HL-60 (cell line): ENCODE measurements around the gene NHLRC2.

Experiments used
- DNase-seq, 2 experiments: peaks; one replicate each; pipeline ENCODE4 v3.0.0-alpha.2; 2010 to 2020; ENCODE audit warnings: low read depth in 1 of 2, low spot score in 1 of 2
- H3K27ac ChIP-seq: fragments of 250-450 bp; sonication (Bioruptor Pico); replicated peaks from 2 replicates; pipeline ENCODE4 v1.5.1; 2020; ENCODE audit warnings: mild to moderate bottlenecking, moderate library complexity
- H3K27me3 ChIP-seq: fragments of 250-450 bp; sonication (Bioruptor Pico); 2 replicates; pipeline ENCODE4 v1.5.1; 2021; ENCODE audit warnings: mild to moderate bottlenecking, moderate library complexity; ENCODE audit not compliant: insufficient read depth, poor library complexity, severe bottlenecking
- H3K4me3 ChIP-seq: replicated peaks from 2 replicates; pipeline ENCODE4 v1.5.1; 2011; ENCODE audit warnings: mild to moderate bottlenecking, control low read depth, low read length; ENCODE audit not compliant: insufficient read depth
- GABPA ChIP-seq: IDR thresholded peaks from 2 replicates; pipeline ENCODE4 v1.6.1; 2012; ENCODE audit warnings: low read depth
- POLR2AphosphoS5 ChIP-seq: IDR thresholded peaks from 2 replicates; pipeline ENCODE4 v1.6.1; 2012; ENCODE audit warnings: low read depth
- SPI1 ChIP-seq: IDR thresholded peaks from 2 replicates; pipeline ENCODE4 v1.6.1; 2012; ENCODE audit warnings: low read depth, mild to moderate bottlenecking, borderline replicate concordance
- TF ChIP-seq, protein P1 (sequence below): IDR thresholded peaks from 2 replicates; pipeline ENCODE4 v1.6.1; 2012; ENCODE audit warnings: low read depth; ENCODE audit not compliant: insufficient replicate concordance
- TF ChIP-seq, protein P2 (sequence below): IDR thresholded peaks from one replicate; pipeline ENCODE4 v1.5.1; 2011; ENCODE audit warnings: low read length, control low read depth, inconsistent platforms; ENCODE audit not compliant: insufficient read depth

Gene NHLRC2

DNA sequence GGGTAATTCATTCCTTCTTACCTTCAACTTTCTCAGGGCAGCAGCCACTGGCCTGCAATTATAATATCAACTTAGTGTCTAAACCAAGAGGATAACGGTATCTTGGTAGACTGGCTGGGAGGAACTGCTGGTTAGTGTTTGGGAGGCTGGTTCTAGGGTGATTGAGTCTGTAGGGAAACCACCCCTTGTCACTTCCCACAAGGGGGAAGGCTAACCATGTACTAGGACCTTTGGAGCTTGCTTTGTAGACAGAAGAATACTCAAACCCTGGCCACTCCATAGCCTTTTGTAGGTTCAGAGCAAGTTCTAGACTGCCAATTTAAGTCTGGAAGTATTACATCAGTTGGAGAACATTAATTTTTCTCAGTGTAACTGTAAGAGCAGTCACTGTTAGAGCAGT is 51.3 kb downstream of the NHLRC2 start:
- TF ChIP-seq, protein P1, sequence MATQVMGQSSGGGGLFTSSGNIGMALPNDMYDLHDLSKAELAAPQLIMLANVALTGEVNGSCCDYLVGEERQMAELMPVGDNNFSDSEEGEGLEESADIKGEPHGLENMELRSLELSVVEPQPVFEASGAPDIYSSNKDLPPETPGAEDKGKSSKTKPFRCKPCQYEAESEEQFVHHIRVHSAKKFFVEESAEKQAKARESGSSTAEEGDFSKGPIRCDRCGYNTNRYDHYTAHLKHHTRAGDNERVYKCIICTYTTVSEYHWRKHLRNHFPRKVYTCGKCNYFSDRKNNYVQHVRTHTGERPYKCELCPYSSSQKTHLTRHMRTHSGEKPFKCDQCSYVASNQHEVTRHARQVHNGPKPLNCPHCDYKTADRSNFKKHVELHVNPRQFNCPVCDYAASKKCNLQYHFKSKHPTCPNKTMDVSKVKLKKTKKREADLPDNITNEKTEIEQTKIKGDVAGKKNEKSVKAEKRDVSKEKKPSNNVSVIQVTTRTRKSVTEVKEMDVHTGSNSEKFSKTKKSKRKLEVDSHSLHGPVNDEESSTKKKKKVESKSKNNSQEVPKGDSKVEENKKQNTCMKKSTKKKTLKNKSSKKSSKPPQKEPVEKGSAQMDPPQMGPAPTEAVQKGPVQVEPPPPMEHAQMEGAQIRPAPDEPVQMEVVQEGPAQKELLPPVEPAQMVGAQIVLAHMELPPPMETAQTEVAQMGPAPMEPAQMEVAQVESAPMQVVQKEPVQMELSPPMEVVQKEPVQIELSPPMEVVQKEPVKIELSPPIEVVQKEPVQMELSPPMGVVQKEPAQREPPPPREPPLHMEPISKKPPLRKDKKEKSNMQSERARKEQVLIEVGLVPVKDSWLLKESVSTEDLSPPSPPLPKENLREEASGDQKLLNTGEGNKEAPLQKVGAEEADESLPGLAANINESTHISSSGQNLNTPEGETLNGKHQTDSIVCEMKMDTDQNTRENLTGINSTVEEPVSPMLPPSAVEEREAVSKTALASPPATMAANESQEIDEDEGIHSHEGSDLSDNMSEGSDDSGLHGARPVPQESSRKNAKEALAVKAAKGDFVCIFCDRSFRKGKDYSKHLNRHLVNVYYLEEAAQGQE = no peak
- TF ChIP-seq, protein P2, sequence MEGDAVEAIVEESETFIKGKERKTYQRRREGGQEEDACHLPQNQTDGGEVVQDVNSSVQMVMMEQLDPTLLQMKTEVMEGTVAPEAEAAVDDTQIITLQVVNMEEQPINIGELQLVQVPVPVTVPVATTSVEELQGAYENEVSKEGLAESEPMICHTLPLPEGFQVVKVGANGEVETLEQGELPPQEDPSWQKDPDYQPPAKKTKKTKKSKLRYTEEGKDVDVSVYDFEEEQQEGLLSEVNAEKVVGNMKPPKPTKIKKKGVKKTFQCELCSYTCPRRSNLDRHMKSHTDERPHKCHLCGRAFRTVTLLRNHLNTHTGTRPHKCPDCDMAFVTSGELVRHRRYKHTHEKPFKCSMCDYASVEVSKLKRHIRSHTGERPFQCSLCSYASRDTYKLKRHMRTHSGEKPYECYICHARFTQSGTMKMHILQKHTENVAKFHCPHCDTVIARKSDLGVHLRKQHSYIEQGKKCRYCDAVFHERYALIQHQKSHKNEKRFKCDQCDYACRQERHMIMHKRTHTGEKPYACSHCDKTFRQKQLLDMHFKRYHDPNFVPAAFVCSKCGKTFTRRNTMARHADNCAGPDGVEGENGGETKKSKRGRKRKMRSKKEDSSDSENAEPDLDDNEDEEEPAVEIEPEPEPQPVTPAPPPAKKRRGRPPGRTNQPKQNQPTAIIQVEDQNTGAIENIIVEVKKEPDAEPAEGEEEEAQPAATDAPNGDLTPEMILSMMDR = no peak
- TF ChIP-seq POLR2AphosphoS5 = no peak
- TF ChIP-seq GABPA = no peak
- no peak for TF ChIP-seq SPI1
- no peak for DNase-seq
- Histone ChIP-seq H3K4me3 (no peak overlapping the region), H3K27ac (no peak overlapping the region), H3K27me3 (no peaks in the 10 kb centered on the region)

DNA sequence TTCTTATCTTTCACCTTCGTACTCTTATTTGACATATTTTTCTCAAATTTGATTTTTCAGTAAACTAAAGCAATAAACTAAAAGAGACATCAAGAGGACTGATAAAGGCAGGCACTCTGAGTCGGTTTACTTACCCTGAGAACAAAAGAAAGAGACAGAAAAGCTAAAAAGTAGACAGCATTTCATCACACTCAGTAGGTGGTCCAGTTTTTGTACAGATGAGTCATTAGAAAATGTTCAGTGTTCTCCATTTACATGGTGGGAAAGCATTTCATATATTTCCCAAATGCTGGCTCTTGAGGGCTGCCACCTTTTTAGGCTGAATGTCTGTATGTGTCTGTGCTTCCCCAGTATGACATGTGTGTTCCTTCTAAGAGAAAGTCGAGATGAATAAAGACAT is 52.7 kb downstream of the NHLRC2 start:
- TF ChIP-seq, protein P2 = no peak
- TF ChIP-seq POLR2AphosphoS5 (no peak), SPI1 (no peak), GABPA (no peak)
- TF ChIP-seq, protein P1 = no peak
- H3K27ac ChIP-seq = no peak overlapping the region
- no peak overlapping the region for H3K4me3 ChIP-seq
- no peak for DNase-seq
- no peaks in the 10 kb centered on the region for H3K27me3 ChIP-seq

DNA sequence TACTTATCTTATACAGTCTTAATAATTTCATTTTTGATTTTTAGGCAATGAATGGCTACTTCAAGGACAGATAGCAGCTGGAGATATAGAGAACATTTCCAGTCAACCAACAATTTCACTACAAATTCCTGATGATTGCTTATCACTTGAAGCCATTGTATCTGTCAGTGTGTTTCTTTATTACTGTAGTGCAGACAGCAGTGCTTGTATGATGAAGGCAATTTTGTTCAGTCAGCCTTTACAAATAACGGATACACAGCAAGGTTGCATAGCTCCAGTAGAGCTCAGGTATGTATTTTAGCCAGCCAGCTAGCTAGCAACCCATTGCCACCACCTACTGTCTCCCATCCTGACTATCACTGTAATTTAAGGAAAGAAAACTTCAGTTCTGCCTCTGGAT is 53.8 kb downstream of the NHLRC2 start:
- H3K4me3 ChIP-seq = no peak overlapping the region
- TF ChIP-seq, protein P1 = no peak
- TF ChIP-seq, protein P2 = no peak
- TF ChIP-seq GABPA = no peak
- no peak for TF ChIP-seq SPI1
- TF ChIP-seq POLR2AphosphoS5 = no peak
- DNase-seq = no peak

More for the DNA sequence above, 53.8 kb downstream of the NHLRC2 start:
- Histone ChIP-seq H3K27ac (no peak overlapping the region), H3K27me3 (no peaks in the 10 kb centered on the region)
